GM20431 (cell line): Measurements from ENCODE around the gene SERINC4.
"Not testable (repeated sequence)": the region's sequence is repeated elsewhere in the genome, so short reads cannot be mapped to it uniquely, and the experiment has no call there.

Source experiments
- in situ Hi-C: fragments of 300-500 bp; cut with MseI, MboI; formaldehyde crosslinking; loops from one replicate; pipeline ENCODE4 v1.15.0; 2020; ENCODE audit warnings: low sequenced_read_pairs; ENCODE audit not compliant: unreplicated experiment

SERINC4 gene

GRCh38 chr15:43763819-43764446 is 36.1 kb downstream of the SERINC4 start:
- in situ Hi-C loops = no loop called here

DNA sequence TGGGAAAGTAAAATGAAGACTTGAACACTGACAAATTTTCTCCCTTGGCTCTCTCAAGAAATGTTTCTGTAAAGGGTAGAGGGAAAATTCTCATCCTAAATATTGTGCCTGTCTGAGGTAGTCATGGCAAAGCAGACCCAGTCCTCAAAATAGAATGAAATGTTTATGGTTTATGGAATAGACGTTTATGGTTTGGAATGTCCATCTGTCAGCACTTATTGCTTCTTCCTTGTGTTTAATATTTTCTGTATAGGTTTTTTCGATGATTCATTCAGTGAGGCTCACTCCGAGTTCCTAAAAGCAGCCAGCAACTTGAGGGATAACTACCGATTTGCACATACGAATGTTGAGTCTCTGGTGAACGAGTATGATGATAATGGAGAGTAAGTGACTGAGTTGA is 37.2 kb downstream of the SERINC4 start:
- in situ Hi-C loops = no loop called here

DNA sequence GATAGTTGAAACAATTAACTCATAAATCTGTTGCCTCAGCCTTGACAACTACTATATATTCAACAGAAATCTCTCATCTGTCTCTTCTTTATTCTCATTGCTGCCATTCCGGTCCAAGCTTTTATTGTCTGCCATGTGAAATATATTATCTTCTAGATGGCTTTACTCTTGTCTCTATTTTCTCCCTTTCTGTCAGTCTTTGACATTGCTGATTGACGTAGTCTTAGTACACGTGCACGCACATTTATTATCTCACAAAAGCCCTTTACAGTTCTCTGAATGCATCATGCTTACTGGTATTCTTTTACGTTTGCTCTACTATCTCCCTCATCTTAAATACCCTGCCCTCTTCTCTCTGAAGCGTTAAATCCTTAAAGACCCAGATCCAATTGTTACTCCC is 48.1 kb downstream of the SERINC4 start:
- in situ Hi-C loops = no loop called here

DNA sequence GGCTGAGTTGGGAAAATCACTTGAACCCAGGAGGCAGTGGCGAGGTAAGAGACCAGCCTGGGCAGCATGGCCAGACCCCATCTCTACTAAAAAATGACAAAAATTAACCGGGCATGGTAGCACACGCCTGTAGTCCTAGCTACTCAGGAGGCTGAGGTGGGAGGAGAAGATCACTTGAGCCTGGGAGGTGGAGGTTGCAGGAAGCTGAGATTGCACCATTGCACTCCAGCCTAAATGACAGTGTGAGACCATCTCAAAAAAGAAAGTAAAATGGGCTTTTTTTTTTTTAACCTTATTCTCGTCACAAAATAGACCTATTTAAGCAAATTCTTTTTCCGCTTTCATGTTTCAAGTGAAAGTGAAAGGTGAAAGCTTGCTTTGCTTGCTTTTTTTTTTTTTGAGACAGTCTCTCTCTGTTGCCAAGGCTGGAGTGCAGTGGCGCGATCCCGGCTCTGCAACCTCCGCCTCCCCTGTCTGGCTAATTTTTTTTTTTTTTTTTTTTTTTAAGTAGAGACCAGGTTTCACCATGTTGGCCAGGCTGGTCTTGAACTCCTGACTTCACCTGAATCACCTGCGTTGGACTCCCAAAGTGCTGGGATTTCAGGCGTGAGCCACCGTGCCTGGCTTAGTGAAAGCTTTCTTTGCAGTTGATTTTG is 50.2 kb downstream of the SERINC4 start:
- in situ Hi-C loops = no loop called here

GRCh38 chr15:43748376-43748775 is 51.6 kb downstream of the SERINC4 start:
- in situ Hi-C loops = no loop called here

GRCh38 chr15:43746903-43747309 is 53.1 kb downstream of the SERINC4 start:
- in situ Hi-C loops = not testable (repeated sequence)

- in situ Hi-C loops = not testable (repeated sequence)
Measured at GRCh38 chr15:43746245-43746902, 53.6 kb downstream of the SERINC4 start, which contains the start of gene PDIA3. Gene PDIA3 (plus strand): TSS chr15:43746438. CDS start chr15:43746540, 102 bp downstream.
